Suprapubic skin (tissue), 3 donors: ENCODE data around the gene OTOG.

Experiments used
- POLR2AphosphoS5 ChIP-seq, 3 donors: sonication (generic); formaldehyde crosslinking; IDR thresholded peaks; one replicate each; pipeline ENCODE4 v1.6.1; 2017; ENCODE audit warnings: antibody characterized with exemption in 3 of 3
- TF ChIP-seq, protein P1 (sequence below), 2 donors: fragments of 200-600 bp in 1 of 2; fragments of 450-650 bp in 1 of 2; sonication (generic) in 1 of 2; IDR thresholded peaks; one replicate each; pipeline ENCODE4 v1.5.1; 2016 to 2019; ENCODE audit warnings: antibody characterized with exemption in 2 of 2, mild to moderate bottlenecking in 1 of 2, moderate library complexity in 1 of 2

DNA sequence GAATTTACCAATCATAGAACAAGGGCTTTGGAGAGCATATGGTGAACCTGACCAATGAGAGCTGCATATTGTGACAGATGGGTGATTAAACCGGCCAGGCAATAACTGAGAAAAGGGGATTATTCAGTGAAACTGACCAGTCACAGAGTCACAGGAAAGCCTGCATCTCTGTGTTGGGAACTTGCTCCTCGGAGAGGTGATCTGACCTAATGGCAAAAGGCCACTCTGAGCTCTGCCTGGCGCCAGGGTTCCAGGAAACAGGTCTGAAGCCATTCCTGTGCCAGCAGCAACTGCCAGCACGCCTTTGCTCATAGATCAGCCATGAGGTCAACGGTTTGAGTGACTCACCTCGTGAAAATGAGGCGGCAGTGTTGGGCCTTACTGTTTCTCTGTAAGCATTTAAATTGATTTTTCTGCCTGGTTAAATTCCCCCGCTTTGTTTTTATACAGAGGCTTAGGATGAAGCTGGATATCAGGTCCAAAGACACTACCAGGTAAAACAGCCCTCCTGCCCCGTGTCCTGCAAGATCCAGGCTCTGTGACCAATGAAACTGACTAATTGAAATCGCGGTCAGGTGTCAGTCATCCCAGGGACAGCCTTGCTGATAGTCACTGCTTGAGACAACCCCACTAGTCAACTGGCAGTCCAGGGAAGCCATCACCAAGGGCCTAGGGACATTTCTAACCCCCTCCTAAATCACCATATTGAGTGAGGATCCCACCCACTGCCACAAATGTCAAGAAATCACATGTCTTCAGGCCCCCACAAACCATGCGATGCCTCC, 136.5 kb downstream of the OTOG start:
- TF ChIP-seq, protein P1, sequence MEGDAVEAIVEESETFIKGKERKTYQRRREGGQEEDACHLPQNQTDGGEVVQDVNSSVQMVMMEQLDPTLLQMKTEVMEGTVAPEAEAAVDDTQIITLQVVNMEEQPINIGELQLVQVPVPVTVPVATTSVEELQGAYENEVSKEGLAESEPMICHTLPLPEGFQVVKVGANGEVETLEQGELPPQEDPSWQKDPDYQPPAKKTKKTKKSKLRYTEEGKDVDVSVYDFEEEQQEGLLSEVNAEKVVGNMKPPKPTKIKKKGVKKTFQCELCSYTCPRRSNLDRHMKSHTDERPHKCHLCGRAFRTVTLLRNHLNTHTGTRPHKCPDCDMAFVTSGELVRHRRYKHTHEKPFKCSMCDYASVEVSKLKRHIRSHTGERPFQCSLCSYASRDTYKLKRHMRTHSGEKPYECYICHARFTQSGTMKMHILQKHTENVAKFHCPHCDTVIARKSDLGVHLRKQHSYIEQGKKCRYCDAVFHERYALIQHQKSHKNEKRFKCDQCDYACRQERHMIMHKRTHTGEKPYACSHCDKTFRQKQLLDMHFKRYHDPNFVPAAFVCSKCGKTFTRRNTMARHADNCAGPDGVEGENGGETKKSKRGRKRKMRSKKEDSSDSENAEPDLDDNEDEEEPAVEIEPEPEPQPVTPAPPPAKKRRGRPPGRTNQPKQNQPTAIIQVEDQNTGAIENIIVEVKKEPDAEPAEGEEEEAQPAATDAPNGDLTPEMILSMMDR (IDR thresholded peaks at IDR 0.05): no peak
- no peak for TF ChIP-seq POLR2AphosphoS5 (IDR thresholded peaks at IDR 0.05)
